Measurements from ENCODE around the gene SECISBP2. TPM values are rescaled to one million over a fixed set of nuclear protein-coding genes. Genes with fewer than 3 reads are reported as not detected.
A peak's percentile ranks its signal among the peaks of the same experiment; 100 is the strongest.

The SECISBP2 gene
- total RNA-seq, 1 donor: 30.8 TPM

GRCh38 chr9:89380437-89381307 is 62.4 kb downstream of the SECISBP2 start:
- DNase-seq (ENCODE audit: insufficient read length, low spot score, missing footprints): peak; percentile 49

GRCh38 chr9:89381308-89381609 is 63.0 kb downstream of the SECISBP2 start:
- no peaks in the 10 kb centered on the region for H3K79me2 ChIP-seq (ENCODE audit: insufficient read depth, low read length)
- H3K4me3 ChIP-seq (ENCODE audit: insufficient read depth, low read length): no peak overlapping the region
- H4K20me1 ChIP-seq (ENCODE audit: insufficient read depth, low read length): no peaks in the 10 kb centered on the region
- H3K27ac ChIP-seq (ENCODE audit: low read depth, low read length): no peak overlapping the region
- no peak for DNase-seq (ENCODE audit: insufficient read length, low spot score, missing footprints)
- no peak overlapping the region for H3K4me2 ChIP-seq (ENCODE audit: insufficient read depth, low read length)
- no peaks in the 10 kb centered on the region for H3K9me3 ChIP-seq (ENCODE audit: low read depth, low read length)
- no peak for TF ChIP-seq CTCF (IDR thresholded peaks at IDR 0.05; ENCODE audit: extremely low read depth, low read depth, low read length)
- no peaks in the 10 kb centered on the region for H3K4me1 ChIP-seq (ENCODE audit: insufficient read depth, low read length)
- no peaks in the 10 kb centered on the region for H3K27me3 ChIP-seq (ENCODE audit: insufficient read depth, low read length)
- no peaks in the 10 kb centered on the region for H3K36me3 ChIP-seq (ENCODE audit: insufficient read depth, low read length)
- H2AFZ ChIP-seq (ENCODE audit: low read length): no peak overlapping the region

More at GRCh38 chr9:89380437-89381307, 62.4 kb downstream of the SECISBP2 start:
- TF ChIP-seq CTCF (IDR thresholded peaks at IDR 0.05; ENCODE audit: extremely low read depth, low read depth, low read length): no peak
- H3K4me1 ChIP-seq (ENCODE audit: insufficient read depth, low read length): no peaks in the 10 kb centered on the region
- H2AFZ ChIP-seq (ENCODE audit: low read length): no peak overlapping the region
- H4K20me1 ChIP-seq (ENCODE audit: insufficient read depth, low read length): no peaks in the 10 kb centered on the region
- no peaks in the 10 kb centered on the region for H3K79me2 ChIP-seq (ENCODE audit: insufficient read depth, low read length)
- H3K27me3 ChIP-seq (ENCODE audit: insufficient read depth, low read length): no peaks in the 10 kb centered on the region
- H3K27ac ChIP-seq (ENCODE audit: low read depth, low read length): no peak overlapping the region
- no peaks in the 10 kb centered on the region for H3K36me3 ChIP-seq (ENCODE audit: insufficient read depth, low read length)
- H3K9me3 ChIP-seq (ENCODE audit: low read depth, low read length): no peaks in the 10 kb centered on the region
- no peak overlapping the region for H3K4me2 ChIP-seq (ENCODE audit: insufficient read depth, low read length)
- no peak overlapping the region for H3K4me3 ChIP-seq (ENCODE audit: insufficient read depth, low read length)

GRCh38 chr9:89382026-89382986 is 64.0 kb downstream of the SECISBP2 start:
- no peak overlapping the region for H3K4me3 ChIP-seq (ENCODE audit: insufficient read depth, low read length)
- H3K36me3 ChIP-seq (ENCODE audit: insufficient read depth, low read length): no peaks in the 10 kb centered on the region
- no peaks in the 10 kb centered on the region for H3K79me2 ChIP-seq (ENCODE audit: insufficient read depth, low read length)
- peak; percentile 88 for DNase-seq (ENCODE audit: insufficient read length, low spot score, missing footprints)
- no peak for TF ChIP-seq CTCF (IDR thresholded peaks at IDR 0.05; ENCODE audit: extremely low read depth, low read depth, low read length)
- no peak overlapping the region for H3K4me2 ChIP-seq (ENCODE audit: insufficient read depth, low read length)
- no peaks in the 10 kb centered on the region for H3K27me3 ChIP-seq (ENCODE audit: insufficient read depth, low read length)
- no peaks in the 10 kb centered on the region for H4K20me1 ChIP-seq (ENCODE audit: insufficient read depth, low read length)
- H2AFZ ChIP-seq (ENCODE audit: low read length): no peak overlapping the region
- H3K27ac ChIP-seq (ENCODE audit: low read depth, low read length): no peak overlapping the region
- H3K4me1 ChIP-seq (ENCODE audit: insufficient read depth, low read length): no peaks in the 10 kb centered on the region
- H3K9me3 ChIP-seq (ENCODE audit: low read depth, low read length): no peaks in the 10 kb centered on the region
